ENCODE data around the gene MGAM2.
"Not testable (repeated sequence)": the region's sequence is repeated elsewhere in the genome, so short reads cannot be mapped to it uniquely, and the experiment has no call there.

The MGAM2 gene

DNA sequence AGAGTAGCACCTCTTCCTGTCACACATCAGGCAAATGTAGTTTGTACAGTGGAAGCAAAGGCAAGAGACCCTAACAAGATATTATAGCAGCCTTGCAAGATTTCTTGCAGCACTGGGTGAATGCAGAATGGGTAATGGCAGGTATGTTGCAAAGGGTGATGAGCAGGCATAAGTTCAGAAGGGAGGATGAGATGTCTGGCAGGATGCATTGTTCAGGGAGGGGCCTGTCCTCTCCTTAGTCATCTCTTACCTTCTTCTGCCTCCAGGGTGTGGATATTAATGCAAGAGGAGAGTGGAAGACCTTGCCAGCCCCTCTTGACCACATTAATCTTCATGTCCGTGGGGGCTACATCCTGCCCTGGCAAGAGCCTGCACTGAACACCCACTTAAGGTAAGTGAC lies 12.2 kb upstream of the MGAM2 start:
- H3K27me3 ChIP-seq (ENCODE audit: control insufficient read depth, insufficient read depth, low read length); H3K4me3 ChIP-seq (ENCODE audit: low read length); H3K9ac ChIP-seq (ENCODE audit: low read length); H3K36me3 ChIP-seq (ENCODE audit: control insufficient read depth, insufficient read depth, low read length); H3K9me3 ChIP-seq (ENCODE audit: control insufficient read depth, low read length): not testable (repeated sequence)
- H3K4me1 ChIP-seq (ENCODE audit: control insufficient read depth, insufficient read depth, low read length): peaks cover 20% of the 10 kb centered on the region

DNA sequence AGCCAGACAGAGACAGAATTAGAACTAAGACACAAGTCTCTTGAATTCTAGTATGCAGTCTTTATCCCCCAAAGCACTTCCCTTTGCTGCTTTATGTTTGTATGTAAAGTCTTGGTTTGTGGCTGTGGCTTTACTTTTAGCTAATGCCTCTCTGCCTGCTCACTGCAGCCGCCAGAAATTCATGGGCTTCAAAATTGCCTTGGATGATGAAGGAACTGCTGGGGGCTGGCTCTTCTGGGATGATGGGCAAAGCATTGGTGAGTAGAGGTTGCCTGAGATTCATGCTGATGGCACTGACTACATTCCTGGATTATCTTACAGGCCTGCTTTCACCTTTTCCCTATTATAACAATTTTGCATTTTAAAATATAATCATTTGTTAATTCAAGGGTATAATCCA lies 10.9 kb upstream of the MGAM2 start:
- Histone ChIP-seq H3K36me3 (ENCODE audit: control insufficient read depth, insufficient read depth, low read length) (no peaks in the 10 kb centered on the region), H3K9ac (ENCODE audit: low read length) (no peak overlapping the region), H3K4me1 (ENCODE audit: control insufficient read depth, insufficient read depth, low read length) (peaks cover 29% of the 10 kb centered on the region), H3K4me3 (ENCODE audit: low read length) (no peak overlapping the region), H3K27me3 (ENCODE audit: control insufficient read depth, insufficient read depth, low read length) (no peaks in the 10 kb centered on the region), H3K9me3 (ENCODE audit: control insufficient read depth, low read length) (no peaks in the 10 kb centered on the region)

DNA sequence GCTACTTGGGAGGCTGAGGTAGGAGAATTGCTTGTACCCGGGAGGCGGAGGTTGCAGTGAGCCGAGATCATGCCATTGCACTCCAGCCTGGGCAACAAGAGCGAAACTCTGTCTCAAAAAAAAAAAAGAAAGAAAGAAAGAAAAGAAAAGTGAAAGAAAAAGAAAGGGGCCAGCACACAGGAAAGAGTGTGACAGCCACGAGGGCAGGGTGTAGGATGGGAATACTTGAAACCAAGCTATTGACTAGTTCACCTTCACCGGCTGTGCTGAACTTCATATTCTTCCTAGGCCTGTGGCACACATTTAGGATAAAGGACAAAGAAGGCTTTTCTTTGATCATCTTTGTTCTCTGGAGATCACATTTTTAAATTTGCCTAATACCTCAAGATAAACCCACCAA lies 9.7 kb upstream of the MGAM2 start:
- H3K9me3 ChIP-seq (ENCODE audit: control insufficient read depth, low read length); H3K36me3 ChIP-seq (ENCODE audit: control insufficient read depth, insufficient read depth, low read length); H3K4me3 ChIP-seq (ENCODE audit: low read length); H3K9ac ChIP-seq (ENCODE audit: low read length); H3K27me3 ChIP-seq (ENCODE audit: control insufficient read depth, insufficient read depth, low read length): not testable (repeated sequence)
- H3K4me1 ChIP-seq (ENCODE audit: control insufficient read depth, insufficient read depth, low read length): peaks cover 37% of the 10 kb centered on the region

DNA sequence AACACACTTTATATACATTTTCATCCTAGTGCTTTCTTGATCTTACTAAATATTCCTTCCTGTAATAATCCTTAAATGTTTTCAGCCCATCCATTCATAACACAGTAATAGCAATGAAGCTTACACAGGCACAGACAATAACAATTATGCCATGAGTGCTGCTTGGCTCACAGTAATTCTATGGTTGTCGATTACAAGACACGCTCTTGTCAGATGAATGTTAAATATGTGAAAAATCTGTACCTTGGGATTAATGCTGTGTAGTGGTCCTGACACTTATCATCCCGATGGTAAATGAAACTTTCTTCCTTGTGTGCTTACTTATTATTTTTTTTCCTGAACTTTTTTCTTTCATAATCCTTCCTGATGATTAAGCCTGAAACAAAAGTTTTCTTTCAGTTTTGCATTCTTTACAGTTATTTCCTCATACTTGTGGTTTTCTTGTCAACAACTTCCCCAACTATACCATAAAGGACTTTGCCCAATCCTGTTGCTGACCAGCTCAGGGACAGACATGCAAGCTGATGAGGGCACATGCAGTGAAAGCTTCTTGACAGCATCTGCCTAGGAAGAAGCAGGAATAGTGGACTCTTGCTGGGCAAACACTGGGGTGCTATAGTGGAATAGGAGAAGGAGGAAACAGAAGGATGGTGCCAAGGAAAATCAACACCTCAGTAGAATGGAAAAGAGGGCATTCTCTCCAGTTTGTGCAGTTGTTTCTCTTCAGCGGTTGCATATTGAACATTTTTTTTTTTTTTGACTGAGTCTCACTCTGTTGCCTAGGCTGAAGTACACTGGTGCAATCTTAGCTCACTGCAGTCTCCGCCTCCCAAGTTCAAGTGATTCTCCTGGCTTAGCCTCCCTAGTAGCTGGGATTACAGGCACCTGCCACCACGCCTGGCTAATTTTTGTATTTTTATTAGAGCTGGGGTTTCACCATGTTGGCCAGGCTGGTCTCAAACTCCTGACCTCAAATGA lies 6.7 kb upstream of the MGAM2 start:
- peaks cover 45% of the 10 kb centered on the region for H3K4me1 ChIP-seq (ENCODE audit: control insufficient read depth, insufficient read depth, low read length)
- no peaks in the 10 kb centered on the region for H3K9me3 ChIP-seq (ENCODE audit: control insufficient read depth, low read length)
- peak overlapping the region; percentile 51 for H3K9ac ChIP-seq (ENCODE audit: low read length)
- H3K36me3 ChIP-seq (ENCODE audit: control insufficient read depth, insufficient read depth, low read length): no peaks in the 10 kb centered on the region
- no peak overlapping the region for H3K4me3 ChIP-seq (ENCODE audit: low read length)
- H3K27me3 ChIP-seq (ENCODE audit: control insufficient read depth, insufficient read depth, low read length): no peaks in the 10 kb centered on the region

DNA sequence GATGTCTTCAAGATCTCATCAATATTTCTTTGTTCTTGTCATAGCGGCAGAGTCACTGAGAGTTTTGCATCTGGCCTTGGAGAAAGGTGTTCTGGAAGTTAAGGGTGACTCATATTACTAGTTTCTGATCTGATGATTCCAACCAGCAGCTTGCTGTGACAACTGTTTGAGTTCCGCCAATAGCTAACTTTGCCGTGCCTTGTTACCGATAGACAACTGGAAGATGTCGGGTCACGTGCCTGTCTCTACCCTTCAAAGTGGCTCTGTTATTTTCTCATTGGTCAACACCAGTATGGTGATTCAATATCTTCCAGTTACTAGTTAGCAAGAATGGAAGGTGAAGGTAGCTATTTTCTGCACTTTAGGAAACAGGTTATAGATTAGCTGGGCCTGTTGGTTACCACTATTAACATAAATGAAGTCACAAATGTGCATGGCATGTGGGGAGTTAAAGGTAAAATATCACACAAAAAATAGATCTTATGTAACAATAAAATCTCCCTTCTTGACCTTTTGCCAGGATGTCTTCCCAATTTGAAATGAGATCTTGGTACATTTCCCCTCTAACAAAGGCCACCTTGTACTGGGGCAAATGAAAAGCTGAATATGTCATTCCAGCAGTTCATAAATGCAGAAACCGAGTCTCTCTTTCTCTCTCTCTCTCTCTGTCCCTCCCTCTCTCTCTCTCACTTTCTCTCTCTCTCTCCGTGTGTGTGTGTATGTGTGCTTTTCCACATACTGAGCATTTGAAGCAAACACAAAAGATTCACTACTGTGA lies 2.6 kb upstream of the MGAM2 start:
- H3K9ac ChIP-seq (ENCODE audit: low read length): no peak overlapping the region
- no peak overlapping the region for H3K4me3 ChIP-seq (ENCODE audit: low read length)
- H3K27me3 ChIP-seq (ENCODE audit: control insufficient read depth, insufficient read depth, low read length): no peaks in the 10 kb centered on the region
- H3K36me3 ChIP-seq (ENCODE audit: control insufficient read depth, insufficient read depth, low read length): no peaks in the 10 kb centered on the region
- peaks cover 25% of the 10 kb centered on the region for H3K4me1 ChIP-seq (ENCODE audit: control insufficient read depth, insufficient read depth, low read length)
- no peaks in the 10 kb centered on the region for H3K9me3 ChIP-seq (ENCODE audit: control insufficient read depth, low read length)

DNA sequence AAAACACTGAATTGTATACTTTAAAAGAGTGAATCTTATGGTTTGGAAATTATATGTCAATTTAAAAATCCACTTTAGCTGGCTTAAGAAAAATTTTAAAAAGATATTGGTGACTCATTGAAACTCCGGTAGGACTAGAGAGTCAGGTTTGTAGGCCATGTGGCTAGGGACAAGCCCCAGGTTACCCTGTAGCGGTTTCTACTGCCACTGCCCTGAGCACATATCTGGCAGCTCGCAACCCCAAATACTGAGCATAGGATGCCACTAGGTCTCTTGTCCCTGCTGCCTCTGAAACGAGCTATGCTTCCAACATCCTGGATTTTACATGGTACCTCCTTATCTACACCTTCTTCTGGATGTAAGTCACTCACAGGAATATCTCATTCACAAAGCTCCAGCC lies 1.4 kb upstream of the MGAM2 start:
- H3K9me3 ChIP-seq (ENCODE audit: control insufficient read depth, low read length): no peaks in the 10 kb centered on the region
- no peak overlapping the region for H3K9ac ChIP-seq (ENCODE audit: low read length)
- H3K36me3 ChIP-seq (ENCODE audit: control insufficient read depth, insufficient read depth, low read length): no peaks in the 10 kb centered on the region
- no peak overlapping the region for H3K4me3 ChIP-seq (ENCODE audit: low read length)
- no peaks in the 10 kb centered on the region for H3K27me3 ChIP-seq (ENCODE audit: control insufficient read depth, insufficient read depth, low read length)
- H3K4me1 ChIP-seq (ENCODE audit: control insufficient read depth, insufficient read depth, low read length): peaks cover 22% of the 10 kb centered on the region

DNA sequence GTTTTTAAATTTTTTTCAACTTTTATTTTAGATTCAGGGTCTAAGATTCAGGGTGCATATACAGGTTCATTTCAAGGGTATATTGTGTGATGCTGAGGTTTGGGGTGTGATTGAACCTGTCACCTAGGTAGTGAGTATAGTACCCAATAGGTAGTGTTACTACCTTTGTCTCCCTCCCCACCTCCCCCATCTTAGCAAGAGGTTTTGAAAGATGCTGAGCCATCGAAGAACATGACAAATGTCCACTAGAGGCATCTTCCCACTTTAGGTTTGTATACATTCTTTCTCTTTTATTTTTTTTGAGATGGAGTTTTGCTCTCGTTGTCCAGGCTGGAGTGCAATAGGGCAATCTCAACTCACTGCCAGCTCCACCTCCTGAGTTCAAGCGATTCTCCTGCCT lies 880 bp upstream of the MGAM2 start:
- H3K4me1 ChIP-seq (ENCODE audit: control insufficient read depth, insufficient read depth, low read length): peaks cover 16% of the 10 kb centered on the region
- no peak overlapping the region for H3K4me3 ChIP-seq (ENCODE audit: low read length)
- no peak overlapping the region for H3K9ac ChIP-seq (ENCODE audit: low read length)
- H3K9me3 ChIP-seq (ENCODE audit: control insufficient read depth, low read length): no peaks in the 10 kb centered on the region
- H3K27me3 ChIP-seq (ENCODE audit: control insufficient read depth, insufficient read depth, low read length): no peaks in the 10 kb centered on the region
- H3K36me3 ChIP-seq (ENCODE audit: control insufficient read depth, insufficient read depth, low read length): no peaks in the 10 kb centered on the region

DNA sequence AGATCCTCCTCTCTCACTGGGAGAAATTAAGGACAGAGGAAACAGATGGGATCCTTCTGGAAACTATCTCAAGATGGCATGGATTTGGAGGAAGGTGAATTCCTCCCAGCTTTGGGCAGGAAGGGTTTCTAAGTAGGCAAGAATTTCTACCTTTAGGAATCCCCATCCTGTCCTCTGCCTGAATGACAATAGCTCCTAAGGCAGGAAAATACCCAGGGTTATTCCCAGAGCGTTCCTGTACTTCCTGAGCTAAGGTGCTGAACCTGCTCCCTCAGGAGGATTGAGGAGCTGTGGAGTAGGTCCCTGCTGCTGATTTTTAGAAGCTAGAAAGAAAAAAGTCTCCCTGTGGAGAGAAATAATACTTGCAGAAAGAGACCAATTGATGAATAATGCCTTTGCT lies 568 bp downstream of the MGAM2 start:
- Histone ChIP-seq H3K9ac (ENCODE audit: low read length) (peak overlapping the region; percentile 26), H3K27me3 (ENCODE audit: control insufficient read depth, insufficient read depth, low read length) (no peaks in the 10 kb centered on the region), H3K4me1 (ENCODE audit: control insufficient read depth, insufficient read depth, low read length) (peaks cover 8% of the 10 kb centered on the region), H3K9me3 (ENCODE audit: control insufficient read depth, low read length) (no peaks in the 10 kb centered on the region), H3K36me3 (ENCODE audit: control insufficient read depth, insufficient read depth, low read length) (no peaks in the 10 kb centered on the region), H3K4me3 (ENCODE audit: low read length) (no peak overlapping the region)

DNA sequence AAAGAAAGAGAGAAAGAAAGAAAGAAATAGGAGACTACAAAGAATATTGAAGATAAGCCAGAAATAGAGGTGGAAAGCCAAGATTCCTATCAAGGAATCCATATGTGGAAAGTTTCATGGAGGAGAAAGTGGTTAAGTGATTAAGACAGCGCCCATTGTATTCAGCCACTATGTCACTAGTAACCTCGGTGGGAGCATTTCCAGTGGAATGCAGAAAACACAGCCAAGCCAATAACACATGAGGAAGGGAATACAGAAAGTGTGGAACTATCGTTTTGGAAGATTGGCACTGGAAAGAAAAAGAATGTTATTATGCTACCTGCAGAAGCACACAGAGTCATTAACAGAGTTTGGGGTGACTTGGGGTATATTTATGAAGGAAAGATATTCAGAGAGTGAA lies 2.7 kb downstream of the MGAM2 start:
- no peaks in the 10 kb centered on the region for H3K36me3 ChIP-seq (ENCODE audit: control insufficient read depth, insufficient read depth, low read length)

DNA sequence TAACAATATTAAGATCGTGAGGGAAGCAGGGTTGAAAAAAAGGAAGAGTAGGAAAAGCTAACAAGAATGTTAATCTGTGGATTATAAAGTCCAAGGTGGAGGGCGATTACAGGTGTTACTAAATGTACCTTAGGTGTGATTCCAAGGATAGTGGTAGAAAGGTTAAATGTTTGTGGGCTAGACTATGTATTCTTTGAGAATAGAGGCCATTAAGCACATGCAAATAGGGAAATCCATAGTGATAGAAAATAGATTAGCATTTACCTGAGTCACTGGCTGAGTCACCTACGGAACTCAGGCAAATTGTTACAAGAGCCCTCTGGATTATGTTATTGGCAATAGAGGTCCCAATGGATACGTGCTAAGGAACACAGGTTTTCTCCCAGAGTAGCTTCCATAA lies 9.0 kb downstream of the MGAM2 start:
- Histone ChIP-seq H3K27me3 (ENCODE audit: control insufficient read depth, insufficient read depth, low read length) (no peaks in the 10 kb centered on the region), H3K4me1 (ENCODE audit: control insufficient read depth, insufficient read depth, low read length) (peaks cover 12% of the 10 kb centered on the region), H3K9ac (ENCODE audit: low read length) (no peak overlapping the region), H3K36me3 (ENCODE audit: control insufficient read depth, insufficient read depth, low read length) (no peaks in the 10 kb centered on the region), H3K9me3 (ENCODE audit: control insufficient read depth, low read length) (no peaks in the 10 kb centered on the region), H3K4me3 (ENCODE audit: low read length) (no peak overlapping the region)

More for the DNA sequence above, 2.7 kb downstream of the MGAM2 start:
- no peaks in the 10 kb centered on the region for H3K27me3 ChIP-seq (ENCODE audit: control insufficient read depth, insufficient read depth, low read length)
- H3K4me1 ChIP-seq (ENCODE audit: control insufficient read depth, insufficient read depth, low read length): peaks cover under 1% of the 10 kb centered on the region
- H3K9me3 ChIP-seq (ENCODE audit: control insufficient read depth, low read length): no peaks in the 10 kb centered on the region
- H3K9ac ChIP-seq (ENCODE audit: low read length): no peak overlapping the region
- H3K4me3 ChIP-seq (ENCODE audit: low read length): no peak overlapping the region

DNA sequence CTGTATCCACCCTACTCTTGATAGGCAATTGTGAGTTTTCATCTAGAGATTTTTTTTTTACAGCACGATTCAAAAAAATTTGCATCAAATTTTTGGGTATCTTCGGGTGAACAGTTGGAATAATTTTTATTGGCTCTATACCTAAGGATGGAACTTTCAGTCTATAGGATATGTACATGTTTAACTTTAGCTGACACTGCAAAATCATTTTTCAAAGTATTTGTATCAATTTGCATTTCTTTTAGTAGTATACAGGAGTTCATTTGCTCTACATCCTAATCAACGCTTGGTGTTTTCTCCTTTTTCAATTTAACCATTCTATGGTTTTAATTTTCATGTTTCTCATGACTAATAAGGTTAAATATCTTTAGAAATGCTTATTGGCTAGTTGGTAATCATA lies 11.7 kb downstream of the MGAM2 start:
- H3K27me3 ChIP-seq (ENCODE audit: control insufficient read depth, insufficient read depth, low read length): no peaks in the 10 kb centered on the region
- no peaks in the 10 kb centered on the region for H3K36me3 ChIP-seq (ENCODE audit: control insufficient read depth, insufficient read depth, low read length)
- H3K9me3 ChIP-seq (ENCODE audit: control insufficient read depth, low read length): no peaks in the 10 kb centered on the region
- H3K4me1 ChIP-seq (ENCODE audit: control insufficient read depth, insufficient read depth, low read length): peaks cover 12% of the 10 kb centered on the region
- no peak overlapping the region for H3K4me3 ChIP-seq (ENCODE audit: low read length)
- no peak overlapping the region for H3K9ac ChIP-seq (ENCODE audit: low read length)

DNA sequence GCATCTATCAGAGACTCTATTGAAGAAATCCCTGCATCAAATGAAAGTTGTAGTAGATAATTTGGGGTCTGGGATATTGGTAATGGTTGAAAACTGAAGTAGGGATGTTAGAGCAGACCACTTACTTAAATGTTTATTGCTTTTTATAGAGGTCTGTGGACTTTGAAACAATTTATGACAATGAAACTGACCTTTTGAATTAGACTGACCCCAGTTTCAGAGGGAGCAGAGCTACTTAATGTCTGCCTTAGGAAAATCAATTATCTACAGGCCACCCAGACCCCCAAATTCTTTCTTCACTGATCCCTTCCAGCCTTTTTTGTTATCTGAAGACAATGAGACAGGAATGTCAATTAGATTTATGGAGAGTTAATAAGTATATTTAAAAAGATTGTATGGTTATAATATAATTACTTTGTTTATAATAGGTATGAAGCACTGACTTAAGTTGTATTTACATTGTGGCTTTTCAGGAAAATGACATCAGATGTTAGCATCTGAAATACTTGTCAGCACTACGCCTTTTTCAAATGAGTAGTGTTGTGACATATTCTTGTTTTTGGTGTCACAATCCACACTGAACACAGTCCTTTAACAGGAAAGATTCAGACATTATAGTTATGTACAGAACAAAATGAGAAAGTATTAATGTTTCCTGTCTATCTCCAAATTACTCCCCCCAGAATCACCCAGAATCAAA lies 13.9 kb downstream of the MGAM2 start:
- Histone ChIP-seq H3K36me3 (ENCODE audit: control insufficient read depth, insufficient read depth, low read length) (no peaks in the 10 kb centered on the region), H3K27me3 (ENCODE audit: control insufficient read depth, insufficient read depth, low read length) (no peaks in the 10 kb centered on the region), H3K4me1 (ENCODE audit: control insufficient read depth, insufficient read depth, low read length) (peaks cover 8% of the 10 kb centered on the region), H3K9ac (ENCODE audit: low read length) (no peak overlapping the region), H3K9me3 (ENCODE audit: control insufficient read depth, low read length) (no peaks in the 10 kb centered on the region), H3K4me3 (ENCODE audit: low read length) (no peak overlapping the region)

All from mucosa of stomach (tissue), 1 donor.